HG03060 (cell line): Measurements from ENCODE around the gene ZNF423.

Source experiments
- ATAC-seq: cut with Tn5 transposase; IDR thresholded peaks from one replicate; pipeline ENCODE4 v1.9.1; 2021; ENCODE audit warnings: low read depth, moderate number of reproducible peaks; ENCODE audit not compliant: unreplicated experiment

Gene ZNF423

DNA sequence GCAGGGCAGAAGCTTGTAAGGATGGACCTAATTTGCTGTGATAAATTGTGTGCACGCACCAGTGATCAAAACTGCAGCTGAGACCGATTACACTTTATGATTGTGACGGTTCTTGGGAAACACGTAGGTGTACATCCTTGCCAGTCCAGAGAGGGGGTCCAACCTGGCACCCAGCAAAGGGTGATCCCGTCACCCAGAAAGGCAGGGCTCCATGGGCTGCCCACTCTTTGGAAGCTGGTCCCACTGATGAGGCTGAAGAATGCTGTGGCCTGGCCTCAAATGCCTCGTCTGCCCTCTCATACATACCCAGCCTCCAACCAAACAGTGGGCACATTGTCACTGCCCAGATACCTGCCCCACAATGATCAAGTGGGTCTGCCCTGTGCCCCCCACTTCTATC, 350.4 kb downstream of the ZNF423 start:
- no peak for ATAC-seq

GRCh38 chr16:49504626-49505025, 351.3 kb downstream of the ZNF423 start:
- no peak for ATAC-seq

DNA sequence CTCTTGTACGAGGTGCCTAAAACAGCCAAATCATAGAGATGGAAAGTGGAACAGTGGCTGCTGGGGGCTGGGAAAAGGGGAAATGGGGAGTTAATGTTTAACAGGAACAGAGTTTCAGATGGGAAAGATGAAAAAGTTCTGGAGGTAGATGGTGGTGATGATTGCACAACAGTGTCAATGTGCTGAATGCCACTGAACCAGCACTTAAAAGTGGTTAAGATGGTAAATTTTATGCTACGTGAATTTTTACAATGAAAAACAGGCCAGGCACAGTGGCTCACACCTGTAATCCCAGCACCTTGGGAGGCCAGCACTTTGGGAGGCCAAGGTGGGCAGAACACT, 351.9 kb downstream of the ZNF423 start:
- no peak for ATAC-seq

DNA sequence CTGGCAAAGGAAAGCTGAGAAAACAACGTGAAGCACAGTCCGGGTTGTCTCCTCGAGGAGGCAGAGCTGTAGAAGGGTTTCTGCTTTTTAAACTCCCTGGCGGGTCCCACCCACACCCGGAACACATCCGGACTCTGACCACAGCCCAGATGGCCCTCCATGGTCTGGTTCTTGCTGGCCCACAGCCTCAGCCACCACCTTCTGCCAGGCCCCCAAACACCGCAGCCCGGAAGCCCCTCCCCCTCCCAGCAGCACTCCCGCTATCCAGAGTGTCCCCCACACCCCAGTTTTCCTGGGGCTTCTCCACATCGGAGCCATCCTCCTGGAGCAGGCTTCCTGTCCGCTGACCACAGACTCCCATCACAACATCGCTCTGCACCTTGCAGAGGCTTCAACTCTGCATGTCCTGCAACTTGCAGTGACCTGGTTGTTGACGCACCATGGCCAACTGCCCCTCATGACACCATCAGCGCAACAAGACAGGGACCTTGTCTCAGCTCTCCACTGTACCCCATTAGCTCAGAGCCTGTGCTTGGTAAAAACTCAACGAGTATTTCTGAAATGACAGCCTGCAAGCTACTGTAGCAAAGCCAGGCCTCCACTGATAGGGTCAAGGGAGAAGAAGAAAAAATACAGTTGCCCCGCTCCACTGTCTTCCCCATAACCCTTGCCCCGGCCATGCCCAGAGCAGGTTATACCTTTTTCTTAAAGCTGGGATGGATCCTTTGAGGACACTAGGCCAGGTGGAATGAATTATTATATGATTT, 352.5 kb downstream of the ZNF423 start:
- ATAC-seq: no peak

DNA sequence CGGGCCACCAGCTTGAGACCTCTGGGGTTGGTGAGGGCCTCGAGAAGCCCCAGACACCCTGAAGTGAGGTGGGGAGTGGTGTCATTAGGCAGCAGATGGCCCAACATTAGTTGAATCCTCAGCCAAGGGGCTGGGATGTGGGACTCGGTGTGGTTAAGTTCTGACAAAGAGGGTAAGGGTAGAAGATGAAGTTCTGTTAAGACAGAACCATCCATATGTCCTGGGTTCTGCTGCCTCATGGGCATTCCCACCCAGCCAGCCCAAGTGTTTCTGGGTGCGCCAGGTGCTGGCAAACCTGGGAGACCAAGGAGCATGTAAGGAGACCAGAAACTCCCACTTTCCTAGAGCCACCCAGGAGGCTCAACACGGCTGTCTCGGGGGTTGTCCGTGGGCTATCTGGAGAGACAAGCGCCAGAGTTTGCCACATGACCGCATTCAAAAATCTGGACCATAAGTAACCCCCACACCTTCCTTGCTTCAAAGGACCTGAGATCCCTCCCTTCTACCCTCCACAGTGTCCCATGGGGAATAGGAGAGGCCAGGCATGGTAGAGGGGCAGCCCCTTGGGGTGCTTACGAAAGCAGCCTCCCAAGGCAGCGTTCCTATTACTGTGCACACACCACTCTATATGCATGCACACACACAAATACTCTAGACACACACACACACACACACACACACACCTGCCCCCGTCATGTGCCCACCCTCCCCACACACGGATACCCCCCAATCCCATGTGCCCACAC, 353.6 kb downstream of the ZNF423 start:
- ATAC-seq: no peak

DNA sequence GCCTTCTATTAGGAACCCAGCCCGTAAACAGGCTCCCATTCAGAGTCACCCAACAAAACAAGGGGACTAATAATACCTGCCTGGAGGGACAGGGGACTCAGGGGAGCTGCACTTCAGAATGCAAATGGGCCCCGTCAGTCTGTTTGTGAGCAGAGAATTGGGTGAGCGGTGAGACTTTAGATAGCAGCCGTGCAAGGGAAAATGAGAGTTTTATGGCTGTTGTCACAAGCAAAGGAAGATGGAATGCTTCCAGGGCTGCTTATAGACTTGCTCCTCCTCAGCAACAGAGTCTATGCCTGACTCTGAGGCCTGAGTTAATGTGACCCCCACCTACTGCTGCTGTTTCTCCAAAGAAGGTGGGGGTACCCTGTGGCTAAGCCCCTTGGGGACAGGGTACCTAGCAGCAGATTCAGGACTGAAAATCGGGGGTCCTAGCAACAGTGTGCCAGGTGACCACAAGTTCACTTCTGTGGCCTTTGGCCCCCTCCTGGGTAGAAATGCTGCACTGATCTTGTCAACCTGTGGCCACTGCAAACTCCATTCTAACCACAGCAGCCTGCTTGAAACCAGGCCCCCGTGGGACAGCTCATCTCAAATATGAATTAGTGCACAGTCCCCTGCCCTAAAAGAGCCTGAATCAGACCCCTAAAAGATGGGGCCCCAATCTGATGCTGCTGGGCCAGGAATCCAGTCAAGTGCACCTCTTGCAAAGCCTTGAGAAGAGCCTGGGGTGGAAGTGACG, 355.9 kb downstream of the ZNF423 start:
- no peak for ATAC-seq

DNA sequence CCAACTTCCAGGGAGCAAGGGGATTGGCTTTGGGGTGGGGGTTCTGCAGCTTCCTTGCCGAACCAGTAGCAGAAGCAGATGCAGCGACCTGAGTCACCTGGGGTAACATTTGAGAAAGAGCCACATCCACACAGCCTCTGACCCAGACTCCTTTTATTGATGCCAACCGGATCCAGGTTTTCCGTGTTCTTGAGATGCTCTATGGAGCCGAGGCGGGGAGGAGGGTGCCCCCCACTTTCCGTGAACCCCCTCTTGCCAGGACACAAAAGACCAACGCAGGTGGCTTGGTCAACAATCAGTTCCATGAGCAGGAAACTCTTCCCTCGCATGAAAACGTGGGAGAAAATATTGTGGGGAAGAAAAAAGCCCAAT, 356.5 kb downstream of the ZNF423 start:
- no peak for ATAC-seq

GRCh38 chr16:49498666-49499413, 357.1 kb downstream of the ZNF423 start:
- ATAC-seq: no peak

DNA sequence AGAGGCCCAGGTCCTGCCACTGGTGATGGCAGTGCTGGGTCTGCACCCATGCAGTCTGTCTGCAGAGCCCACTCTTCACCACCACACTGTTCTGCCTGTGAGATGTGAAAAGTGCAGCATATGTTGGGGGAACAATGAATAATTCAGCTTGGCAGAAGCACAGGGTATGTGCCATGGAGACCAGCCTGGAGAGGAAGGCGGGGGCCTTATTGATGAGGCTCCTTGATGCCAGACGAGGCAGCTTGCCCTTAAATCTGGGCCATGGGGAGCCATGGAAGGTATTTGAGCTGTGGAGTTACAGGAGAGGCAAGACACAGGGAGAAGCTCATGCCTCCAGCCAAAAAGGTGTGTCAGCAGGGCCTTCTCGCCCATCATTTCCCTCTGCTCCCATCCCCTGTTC, 357.6 kb downstream of the ZNF423 start:
- no peak for ATAC-seq

DNA sequence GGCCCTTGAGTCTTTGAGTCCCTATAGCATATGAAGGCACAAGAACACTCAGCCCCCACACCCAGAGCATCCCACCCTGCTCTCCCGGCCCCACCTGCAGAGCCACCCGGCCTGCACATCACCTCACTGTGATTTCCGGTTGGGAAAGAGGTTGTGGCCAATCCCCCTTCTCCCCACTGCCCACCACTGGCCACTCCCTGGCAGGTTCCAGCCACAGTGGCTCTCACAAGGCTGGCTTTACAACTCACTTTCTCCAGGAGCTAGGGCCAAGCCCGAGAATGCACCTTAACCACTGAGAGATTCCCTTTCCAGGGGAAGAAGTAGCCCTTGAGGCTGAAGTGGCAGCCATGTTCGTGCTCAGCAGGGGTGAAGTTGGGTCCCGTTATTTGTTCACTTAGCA, 358.4 kb downstream of the ZNF423 start:
- no peak for ATAC-seq

DNA sequence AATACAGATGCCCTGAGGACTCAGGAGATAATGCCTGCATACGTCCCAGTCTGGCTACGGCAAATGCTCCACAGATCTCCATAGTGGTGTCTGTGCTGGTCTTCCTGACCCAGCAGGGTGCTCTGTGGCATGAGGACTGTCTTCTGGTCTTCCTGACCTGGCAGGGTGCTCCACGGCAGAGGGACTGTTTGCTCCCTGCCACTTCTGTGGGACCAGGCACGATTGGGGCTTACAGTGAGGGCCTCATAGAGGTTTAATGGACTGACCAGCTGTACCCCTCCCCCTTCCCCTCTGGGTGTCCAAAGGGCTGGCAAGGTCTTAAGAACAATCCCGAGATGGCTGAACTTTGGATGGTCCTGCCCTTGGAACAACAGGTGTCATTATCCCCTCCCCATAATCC, 359.3 kb downstream of the ZNF423 start:
- no peak for ATAC-seq

GRCh38 chr16:49495596-49496355, 360.1 kb downstream of the ZNF423 start:
- no peak for ATAC-seq

DNA sequence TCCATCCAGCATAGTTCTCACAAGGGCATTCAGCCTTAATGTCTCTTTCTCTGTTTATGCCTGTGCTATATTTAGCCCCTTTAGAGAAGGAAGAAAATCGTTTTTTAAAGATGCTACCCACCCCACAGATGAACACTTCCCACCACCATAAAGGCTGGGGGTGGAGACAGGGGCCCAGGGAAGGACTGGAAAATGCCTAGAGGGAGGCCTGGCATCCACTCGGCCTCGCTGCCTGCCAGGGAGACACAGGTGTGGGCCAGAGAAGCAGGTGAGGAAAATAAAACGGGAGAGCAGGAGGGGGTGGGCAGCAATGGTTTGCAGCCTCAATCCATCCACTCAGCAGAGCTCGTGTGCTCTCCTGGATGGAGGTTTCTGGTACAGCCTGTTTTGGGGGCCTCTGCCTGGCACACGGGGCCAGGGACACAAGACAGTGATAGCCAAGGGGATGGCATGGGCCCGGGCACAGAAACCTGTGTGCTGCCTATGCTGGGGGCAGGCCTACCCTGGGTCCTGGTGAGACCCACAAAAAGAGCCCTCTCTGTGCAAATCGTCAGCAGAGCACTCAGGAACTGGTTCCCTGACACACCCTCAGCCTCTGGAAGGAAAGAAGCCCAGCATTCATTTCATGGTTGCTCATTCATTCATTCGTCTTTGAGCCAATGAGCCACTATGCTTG, 360.9 kb downstream of the ZNF423 start:
- no peak for ATAC-seq

GRCh38 chr16:49494474-49494873, 361.4 kb downstream of the ZNF423 start:
- no peak for ATAC-seq

DNA sequence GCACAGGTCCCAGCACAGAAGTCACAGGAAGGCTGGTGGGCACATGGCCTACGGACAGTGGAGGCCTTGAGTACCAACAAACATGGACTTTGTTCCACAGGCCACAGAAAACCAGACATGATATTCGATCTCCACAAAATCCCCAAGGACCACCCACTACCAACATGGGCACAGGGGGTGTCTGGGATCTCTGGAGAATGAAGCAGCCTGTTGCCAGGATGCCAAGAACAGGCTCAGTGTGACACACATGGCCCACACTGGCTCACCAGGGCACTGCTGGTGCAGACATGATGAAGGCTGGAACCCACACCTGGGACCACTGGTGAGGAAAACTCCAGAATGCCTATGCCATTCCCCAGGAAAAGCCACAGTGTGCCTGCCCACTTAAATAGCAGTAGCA, 362.1 kb downstream of the ZNF423 start:
- ATAC-seq: no peak

DNA sequence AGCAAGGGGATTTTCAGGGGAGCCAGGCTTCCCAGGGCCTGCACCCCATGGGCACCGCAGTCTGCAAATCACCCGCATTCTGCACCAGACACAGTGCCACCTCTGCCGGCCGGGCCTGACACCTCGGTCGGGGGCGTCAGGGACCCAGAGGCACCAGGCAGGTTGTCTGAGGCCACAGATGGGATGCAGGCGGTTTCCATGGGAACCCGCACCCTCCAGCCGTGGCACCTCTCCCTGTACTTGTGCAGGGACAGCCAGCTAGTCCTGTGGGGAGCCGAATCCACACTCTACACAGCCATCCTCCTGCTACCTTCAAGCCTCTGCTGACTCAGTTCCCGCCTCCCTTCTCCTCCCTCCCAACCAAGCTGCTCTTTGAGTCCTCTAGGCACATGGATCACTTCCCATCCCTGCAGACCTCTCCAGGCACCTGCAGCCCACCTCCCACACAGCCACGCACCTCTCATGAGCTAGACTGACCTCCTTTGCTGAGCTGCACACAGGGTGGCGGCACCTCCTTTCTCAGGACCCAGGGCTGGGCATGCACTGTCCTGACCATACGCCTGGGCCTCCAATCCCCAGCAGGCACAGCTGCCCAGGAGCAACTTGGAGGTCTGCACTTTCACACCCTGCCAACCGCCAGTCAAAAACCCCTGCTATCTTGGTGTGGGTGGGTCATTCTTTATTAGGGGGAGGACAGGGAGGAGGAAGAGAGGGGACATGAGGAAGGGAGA, 362.9 kb downstream of the ZNF423 start:
- ATAC-seq: no peak

DNA sequence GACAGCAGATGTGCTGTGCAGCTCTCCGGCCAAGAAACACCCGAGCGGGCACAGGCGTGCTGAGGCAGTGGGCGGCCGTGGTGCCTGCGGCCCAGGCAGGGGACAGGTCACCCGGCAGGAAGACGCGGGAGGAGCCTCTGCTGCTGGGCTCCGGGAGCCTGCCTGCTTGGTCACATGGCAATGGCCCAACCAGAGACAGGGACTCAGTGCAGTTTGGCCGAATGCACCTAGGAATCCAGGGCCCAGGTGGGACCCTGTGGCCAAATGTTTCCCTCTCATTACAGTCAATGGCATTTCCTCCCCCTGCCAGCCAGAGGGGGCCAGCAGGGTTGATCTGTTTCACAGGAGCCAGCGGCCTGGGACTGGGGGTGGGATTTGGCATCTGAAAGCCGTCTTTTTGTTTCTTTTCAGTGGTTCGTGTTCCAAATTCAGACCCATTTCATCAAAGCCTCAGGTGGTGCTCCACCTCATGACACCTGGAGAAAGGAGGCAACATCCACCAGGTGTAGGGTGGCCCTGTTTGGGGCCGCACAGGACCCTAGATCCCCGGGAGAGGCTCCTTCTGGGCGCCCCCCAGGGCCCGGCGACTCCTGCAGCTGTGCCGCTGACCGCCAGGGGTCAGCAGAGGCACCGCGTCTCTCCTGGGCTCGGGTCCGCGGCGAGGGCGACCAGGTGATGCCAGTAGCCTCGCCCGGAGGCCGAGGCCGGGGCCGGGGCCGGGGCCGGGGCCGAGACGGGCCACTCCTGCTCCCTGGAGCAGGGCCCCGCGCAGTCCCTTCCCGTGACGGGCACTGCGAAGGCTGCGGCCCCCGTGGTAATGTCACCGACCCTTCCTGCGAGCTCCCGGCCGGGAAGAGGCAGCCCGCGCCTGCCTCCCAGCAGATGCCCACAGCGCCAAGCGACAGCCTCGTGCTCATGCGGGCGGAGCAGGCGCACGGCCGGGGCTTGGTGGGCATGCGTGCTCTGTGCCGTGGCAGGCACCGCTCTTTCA, 363.8 kb downstream of the ZNF423 start:
- no peak for ATAC-seq
